Endothelial cell of umbilical vein (primary cell): ENCODE measurements around the gene GBE1. TPM values are rescaled to one million over a fixed set of nuclear protein-coding genes. Genes with fewer than 3 reads are reported as not detected.

Experiments used
- BruUV-seq: library from RNA; stranded (reverse); fragments of 400-500 nt; replicated peaks from 2 replicates; lab custom pipeline; 2021; lab: Mats Ljungman, UMichigan
- CTCF ChIA-PET: fragments of 300-600, 350-600 bp; sonication (Branson Sonifier 250); formaldehyde crosslinking; loops from one replicate; lab custom pipeline; 2021; ENCODE audit warnings: antibody characterized with exemption, inconsistent platforms; lab: Charles Lee
- POLR2A ChIA-PET: fragments of 300-600, 350-600 bp; sonication (Branson Sonifier 250); formaldehyde crosslinking; loops from one replicate; lab custom pipeline; 2021; ENCODE audit warnings: antibody characterized with exemption, inconsistent platforms; lab: Charles Lee
- DNase-seq: peaks from one replicate; pipeline ENCODE4 v3.0.0-alpha.2; 2011; ENCODE audit warnings: low read depth, low spot score
- FAIRE-seq: peaks from 2 replicates; lab custom pipeline; 2011; peaks lifted over from hg19 to GRCh38; lab: Jason Lieb, UNC
- H2AFZ ChIP-seq: 2 replicates; pipeline ENCODE4 v1.6.0; 2012; ENCODE audit warnings: low read depth, low read length, control low read depth, inconsistent platforms
- H3K27ac ChIP-seq: 2 replicates; pipeline ENCODE4 v1.5.1; 2011; ENCODE audit warnings: low read depth, mild to moderate bottlenecking, control low read depth, low read length, moderate library complexity; ENCODE audit not compliant: insufficient read depth
- H3K27me3 ChIP-seq, 2 experiments: 2 replicates each; pipeline versions ENCODE4 v1.6.0 to v1.6.1; 2011; ENCODE audit warnings: low read length in 2 of 2, mixed read lengths in 1 of 2; ENCODE audit not compliant: control insufficient read depth in 2 of 2, insufficient read depth in 2 of 2
- H3K36me3 ChIP-seq, 2 experiments: 2 replicates in 1 of 2; 3 replicates in 1 of 2; pipeline ENCODE4 v1.5.1; 2011; ENCODE audit warnings: low read length in 2 of 2, mild to moderate bottlenecking in 1 of 2, moderate library complexity in 1 of 2; ENCODE audit not compliant: control insufficient read depth in 2 of 2, insufficient read depth in 2 of 2; ENCODE audit errors: extremely low read depth in 1 of 2
- H3K4me1 ChIP-seq: 3 replicates; pipeline ENCODE4 v1.5.1; 2011; ENCODE audit warnings: mild to moderate bottlenecking, low read length; ENCODE audit not compliant: control insufficient read depth, insufficient read depth; ENCODE audit errors: extremely low read depth
- H3K4me2 ChIP-seq: 2 replicates; pipeline ENCODE4 v1.6.1; 2011; ENCODE audit warnings: low read length, control low read depth, mixed read lengths; ENCODE audit not compliant: insufficient read depth
- H3K4me3 ChIP-seq, 3 experiments: fragments of 200-600 bp in 1 of 3; sonication (generic), shearing (Covaris generic) in 1 of 3; replicated peaks in 1 of 3; 2 replicates each; pipeline ENCODE4 v1.5.1; 2011 to 2016; ENCODE audit warnings: control low read depth in 3 of 3, low read length in 3 of 3, mild to moderate bottlenecking in 2 of 3, inconsistent platforms in 1 of 3, low read depth in 1 of 3, moderate library complexity in 1 of 3; ENCODE audit not compliant: insufficient read depth in 1 of 3
- H3K79me2 ChIP-seq: 2 replicates; pipeline ENCODE4 v1.6.0; 2012; ENCODE audit warnings: low read length, inconsistent platforms; ENCODE audit not compliant: control insufficient read depth, insufficient read depth
- H3K9ac ChIP-seq: replicated peaks from 2 replicates; pipeline ENCODE3; 2011; ENCODE audit warnings: low read length, control low read depth; ENCODE audit not compliant: insufficient read depth; ENCODE audit errors: extremely low read depth
- H3K9me1 ChIP-seq: replicated peaks from 3 replicates; pipeline ENCODE4 v1.6.0; 2011; ENCODE audit warnings: mild to moderate bottlenecking, low read length; ENCODE audit not compliant: control insufficient read depth, insufficient read depth; ENCODE audit errors: extremely low read depth
- H3K9me3 ChIP-seq: replicated peaks from 2 replicates; pipeline ENCODE4 v1.5.1; 2012; ENCODE audit warnings: low read length, inconsistent platforms; ENCODE audit not compliant: control insufficient read depth, insufficient read depth
- H4K20me1 ChIP-seq: replicated peaks from 2 replicates; pipeline ENCODE3; 2011; ENCODE audit warnings: mild to moderate bottlenecking, low read length; ENCODE audit not compliant: control insufficient read depth, insufficient read depth; ENCODE audit errors: extremely low read depth
- CTCF ChIP-seq, 2 donors: IDR thresholded peaks; 1 replicate in 1 of 2; 2 replicates in 1 of 2; pipeline ENCODE4 v1.5.1; 2011; ENCODE audit warnings: low read length in 2 of 2, mild to moderate bottlenecking in 2 of 2, moderate library complexity in 2 of 2, control low read depth in 1 of 2, inconsistent platforms in 1 of 2, low read depth in 1 of 2; ENCODE audit not compliant: insufficient read depth in 1 of 2; ENCODE audit errors: extremely low read depth in 1 of 2
- FOS ChIP-seq: IDR thresholded peaks from 2 replicates; pipeline ENCODE4 v1.6.1; 2011; ENCODE audit warnings: mild to moderate bottlenecking, low read length, moderate library complexity, borderline replicate concordance; ENCODE audit not compliant: insufficient read depth
- GATA2 ChIP-seq: IDR thresholded peaks from 2 replicates; pipeline ENCODE4 v1.7.0; 2011; ENCODE audit warnings: low read depth, mild to moderate bottlenecking, moderate library complexity, mixed read lengths, low read length; ENCODE audit not compliant: insufficient read length, insufficient read depth
- JUN ChIP-seq: IDR thresholded peaks from 2 replicates; pipeline ENCODE4 v1.6.1; 2011; ENCODE audit warnings: borderline replicate concordance, low read depth; ENCODE audit not compliant: insufficient read length, insufficient read depth
- POLR2AphosphoS5 ChIP-seq: IDR thresholded peaks from 2 replicates; pipeline ENCODE4 v1.6.1; 2012; ENCODE audit warnings: low read depth, mild to moderate bottlenecking, control low read depth, low read length, moderate library complexity; ENCODE audit not compliant: insufficient read depth
- dilution Hi-C: fragments of 300-500 bp; cut with MboI; formaldehyde crosslinking; loops from one replicate; pipeline ENCODE4 v1.15.0; 2019; ENCODE audit warnings: low sequenced_read_pairs; ENCODE audit not compliant: extremely low pct_ligation_motif_present
- intact Hi-C: fragments of 100-400 bp; cut with micrococcal nuclease; formaldehyde crosslinking; loops from one replicate; pipeline ENCODE4 v1.10.0; 2022
- polyA plus RNA-seq, 4 experiments: library from polyadenylated mRNA; depleted of rRNA in 3 of 4; stranded (reverse) in 3 of 4; unstranded in 1 of 4; fragments of >200 nt; gene quantifications; 2 replicates each; pipeline versions ENCODE4 v1.2.1 to v1.2.3, GENCODE V29; 2011 to 2012; ENCODE audit warnings: missing spikeins in 1 of 4
- total RNA-seq: library from RNA; stranded (reverse); gene quantifications from 2 replicates; pipeline ENCODE4 v1.2.3, GENCODE V29; 2021

GBE1 gene
- total and polyA plus RNA-seq, 2 donors (not counting 3 experiments of a cell fraction or from before 2014, with no cell fraction given): 35.9 to 110 TPM

- ChIA-PET POLR2A (interaction anchor here (1.2 to 2.1 kb wide), 3 partner anchors 16 to 19 kb away, joined by 3 to 10 read pairs (median 9); partner anchors contain the start of gene GBE1), CTCF (interaction anchor here (0.8 to 3.5 kb wide), 12 partner anchors 9 to 392 kb away, joined by 3 to 15 read pairs (median 5); partner anchors contain the start of gene GBE1)
- Histone ChIP-seq H3K79me2 (peaks cover 52% of the 10 kb centered on the region), H3K9me1 (no peaks in the 10 kb centered on the region), H3K4me2 (peak overlapping the region; percentile 64), H3K27me3 (no peaks in the 10 kb centered on the region), H3K36me3 (no peaks in the 10 kb centered on the region), H3K27ac (peak overlapping the region; percentile 98), H3K9me3 (no peaks in the 10 kb centered on the region), H2AFZ (no peak overlapping the region), H3K4me1 (peaks cover 49% of the 10 kb centered on the region), H3K4me3 (no peak overlapping the region), H3K9ac (peak overlapping the region; percentile 86), H4K20me1 (no peaks in the 10 kb centered on the region)
- DNase-seq (peak; percentile 93), FAIRE-seq (peak; percentile 80)
- dilution Hi-C loops: no loop called here
- no TSS peak for BruUV-seq
- intact Hi-C loops: loop anchor here (5.0 kb wide), 1 partner anchor 77 kb away; no protein-coding TSS in a partner anchor
- TF ChIP-seq JUN (peak; percentile 76), CTCF (IDR thresholded peaks at IDR 0.05; ENCODE audit: extremely low read depth in 1 of 2, insufficient read depth in 1 of 2, low read depth in 1 of 2, low read length in 2 of 2) (no peak), GATA2 (peak; percentile 77), FOS (peak; percentile 90), POLR2AphosphoS5 (peak; percentile 84)
Measured at GRCh38 chr3:81744366-81744765, 17.1 kb downstream of the GBE1 start.
